Neural cell (in vitro differentiated cells): Measurements from ENCODE around the gene STK17B.

ENCODE experiments used
- CTCF ChIP-seq: fragments of 450-650 bp; IDR thresholded peaks from 2 replicates; pipeline ENCODE4 v1.5.1; 2014; ENCODE audit warnings: antibody characterized with exemption, mild to moderate bottlenecking, moderate library complexity; ENCODE audit not compliant: poor library complexity, severe bottlenecking
- EZH2 ChIP-seq: fragments of 200-600, 300-800 bp; shearing (Covaris generic), sonication (generic); IDR thresholded peaks from 2 replicates; pipeline ENCODE4 v1.6.1; 2014; ENCODE audit warnings: antibody characterized with exemption, low read length, borderline replicate concordance, mild to moderate bottlenecking; ENCODE audit not compliant: insufficient read depth, poor library complexity, severe bottlenecking
- MXI1 ChIP-seq: fragments of 450-650 bp; conservative IDR thresholded peaks from 2 replicates; pipeline ENCODE4 v1.6.1; 2014; ENCODE audit warnings: antibody characterized with exemption, mild to moderate bottlenecking; ENCODE audit not compliant: poor library complexity, severe bottlenecking
- SMC3 ChIP-seq: fragments of 450-650 bp; conservative IDR thresholded peaks from 2 replicates; pipeline ENCODE4 v1.6.1; 2014; ENCODE audit warnings: antibody characterized with exemption, mild to moderate bottlenecking, moderate library complexity; ENCODE audit not compliant: poor library complexity
- TF ChIP-seq, protein P1 (sequence below): IDR thresholded peaks from 2 replicates; pipeline ENCODE4 v1.6.1; 2012; ENCODE audit warnings: borderline replicate concordance

GRCh38 chr2:196125596-196125995 lies 45.8 kb downstream of the STK17B start:
- TF ChIP-seq CTCF, result no peak
- no peak for TF ChIP-seq EZH2
- TF ChIP-seq SMC3, result no peak
- TF ChIP-seq, protein P1, sequence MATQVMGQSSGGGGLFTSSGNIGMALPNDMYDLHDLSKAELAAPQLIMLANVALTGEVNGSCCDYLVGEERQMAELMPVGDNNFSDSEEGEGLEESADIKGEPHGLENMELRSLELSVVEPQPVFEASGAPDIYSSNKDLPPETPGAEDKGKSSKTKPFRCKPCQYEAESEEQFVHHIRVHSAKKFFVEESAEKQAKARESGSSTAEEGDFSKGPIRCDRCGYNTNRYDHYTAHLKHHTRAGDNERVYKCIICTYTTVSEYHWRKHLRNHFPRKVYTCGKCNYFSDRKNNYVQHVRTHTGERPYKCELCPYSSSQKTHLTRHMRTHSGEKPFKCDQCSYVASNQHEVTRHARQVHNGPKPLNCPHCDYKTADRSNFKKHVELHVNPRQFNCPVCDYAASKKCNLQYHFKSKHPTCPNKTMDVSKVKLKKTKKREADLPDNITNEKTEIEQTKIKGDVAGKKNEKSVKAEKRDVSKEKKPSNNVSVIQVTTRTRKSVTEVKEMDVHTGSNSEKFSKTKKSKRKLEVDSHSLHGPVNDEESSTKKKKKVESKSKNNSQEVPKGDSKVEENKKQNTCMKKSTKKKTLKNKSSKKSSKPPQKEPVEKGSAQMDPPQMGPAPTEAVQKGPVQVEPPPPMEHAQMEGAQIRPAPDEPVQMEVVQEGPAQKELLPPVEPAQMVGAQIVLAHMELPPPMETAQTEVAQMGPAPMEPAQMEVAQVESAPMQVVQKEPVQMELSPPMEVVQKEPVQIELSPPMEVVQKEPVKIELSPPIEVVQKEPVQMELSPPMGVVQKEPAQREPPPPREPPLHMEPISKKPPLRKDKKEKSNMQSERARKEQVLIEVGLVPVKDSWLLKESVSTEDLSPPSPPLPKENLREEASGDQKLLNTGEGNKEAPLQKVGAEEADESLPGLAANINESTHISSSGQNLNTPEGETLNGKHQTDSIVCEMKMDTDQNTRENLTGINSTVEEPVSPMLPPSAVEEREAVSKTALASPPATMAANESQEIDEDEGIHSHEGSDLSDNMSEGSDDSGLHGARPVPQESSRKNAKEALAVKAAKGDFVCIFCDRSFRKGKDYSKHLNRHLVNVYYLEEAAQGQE, result no peak
- no peak for TF ChIP-seq MXI1
